Activated CD8-positive, alpha-beta T cell treated with anti-CD3 and anti-CD28 coated beads for 36 hours (primary cell): ENCODE measurements around the gene TMEM120A. TPM values are rescaled to one million over a fixed set of nuclear protein-coding genes. Genes with fewer than 3 reads are reported as not detected.

Experiments
- ATAC-seq: fragments of 200-7000 bp; cut with Tn5 transposase; one replicate; pipeline ENCODE4 v1.10.0; 2021; ENCODE audit warnings: mild to moderate bottlenecking, moderate library complexity
- CTCF ChIA-PET: fragments of 350-600 bp; sonication (Branson Sonifier 250); formaldehyde crosslinking; loops from one replicate; lab custom pipeline; 2021; ENCODE audit warnings: antibody characterized with exemption; lab: Charles Lee
- POLR2A ChIA-PET: fragments of 350-600 bp; sonication (Branson Sonifier 250); formaldehyde crosslinking; loops from one replicate; lab custom pipeline; 2021; ENCODE audit warnings: antibody characterized with exemption; lab: Charles Lee
- DNase-seq: peaks from one replicate; pipeline ENCODE4 v3.0.0-alpha.2; 2020
- H3K27ac Mint-ChIP-seq: one replicate; pipeline ENCODE4 v1.8.0; 2021; ENCODE audit warnings: mild to moderate bottlenecking, mixed read lengths
- H3K27me3 Mint-ChIP-seq: one replicate; pipeline ENCODE4 v1.8.0; 2021; ENCODE audit warnings: mixed read lengths
- H3K36me3 Mint-ChIP-seq: one replicate; pipeline ENCODE4 v1.8.0; 2021; ENCODE audit warnings: low read depth, mixed read lengths
- H3K4me1 Mint-ChIP-seq: one replicate; pipeline ENCODE4 v1.8.0; 2021; ENCODE audit warnings: low read depth, mixed read lengths
- H3K4me3 Mint-ChIP-seq: one replicate; pipeline ENCODE4 v1.8.0; 2021; ENCODE audit warnings: mild to moderate bottlenecking, moderate library complexity, mixed read lengths
- H3K9me3 Mint-ChIP-seq: one replicate; pipeline ENCODE4 v1.8.0; 2021; ENCODE audit warnings: mixed read lengths
- intact Hi-C: fragments of 100-400 bp; cut with micrococcal nuclease; formaldehyde crosslinking; loops from one replicate; pipeline ENCODE4 v1.10.0; 2022
- total RNA-seq, 2 experiments: library from RNA; stranded (reverse); gene quantifications; one replicate each; pipeline ENCODE4 v1.2.3, GENCODE V29; 2021
- TF ChIP-seq, protein P1 (sequence below): fragments of 200-600 bp; IDR thresholded peaks from one replicate; pipeline ENCODE4 v1.8.0; 2022; ENCODE audit warnings: antibody characterized with exemption, mild to moderate bottlenecking

TMEM120A gene
- total RNA-seq, 2 experiments from 2014 or later = 12.2 to 12.4 TPM

GRCh38 chr7:75995996-75996395 is 1.6 kb upstream of the TMEM120A start:
- H3K4me1 Mint-ChIP-seq = peaks cover 13% of the 10 kb centered on the region
- no peak overlapping the region for H3K27ac Mint-ChIP-seq
- no peaks in the 10 kb centered on the region for H3K9me3 Mint-ChIP-seq
- H3K36me3 Mint-ChIP-seq = peaks cover 7% of the 10 kb centered on the region
- DNase-seq (no peak), ATAC-seq (no peak)
- TF ChIP-seq, protein P1, sequence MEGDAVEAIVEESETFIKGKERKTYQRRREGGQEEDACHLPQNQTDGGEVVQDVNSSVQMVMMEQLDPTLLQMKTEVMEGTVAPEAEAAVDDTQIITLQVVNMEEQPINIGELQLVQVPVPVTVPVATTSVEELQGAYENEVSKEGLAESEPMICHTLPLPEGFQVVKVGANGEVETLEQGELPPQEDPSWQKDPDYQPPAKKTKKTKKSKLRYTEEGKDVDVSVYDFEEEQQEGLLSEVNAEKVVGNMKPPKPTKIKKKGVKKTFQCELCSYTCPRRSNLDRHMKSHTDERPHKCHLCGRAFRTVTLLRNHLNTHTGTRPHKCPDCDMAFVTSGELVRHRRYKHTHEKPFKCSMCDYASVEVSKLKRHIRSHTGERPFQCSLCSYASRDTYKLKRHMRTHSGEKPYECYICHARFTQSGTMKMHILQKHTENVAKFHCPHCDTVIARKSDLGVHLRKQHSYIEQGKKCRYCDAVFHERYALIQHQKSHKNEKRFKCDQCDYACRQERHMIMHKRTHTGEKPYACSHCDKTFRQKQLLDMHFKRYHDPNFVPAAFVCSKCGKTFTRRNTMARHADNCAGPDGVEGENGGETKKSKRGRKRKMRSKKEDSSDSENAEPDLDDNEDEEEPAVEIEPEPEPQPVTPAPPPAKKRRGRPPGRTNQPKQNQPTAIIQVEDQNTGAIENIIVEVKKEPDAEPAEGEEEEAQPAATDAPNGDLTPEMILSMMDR = no peak
- ChIA-PET CTCF (no interaction called here), POLR2A (interaction anchor here (1.0 to 1.3 kb wide), 2 partner anchors 12 to 81 kb away, joined by 3 to 4 read pairs; partner anchors contain the start of gene POR)
- intact Hi-C loops = no loop called here
- H3K27me3 Mint-ChIP-seq = no peaks in the 10 kb centered on the region
- no peak overlapping the region for H3K4me3 Mint-ChIP-seq

DNA sequence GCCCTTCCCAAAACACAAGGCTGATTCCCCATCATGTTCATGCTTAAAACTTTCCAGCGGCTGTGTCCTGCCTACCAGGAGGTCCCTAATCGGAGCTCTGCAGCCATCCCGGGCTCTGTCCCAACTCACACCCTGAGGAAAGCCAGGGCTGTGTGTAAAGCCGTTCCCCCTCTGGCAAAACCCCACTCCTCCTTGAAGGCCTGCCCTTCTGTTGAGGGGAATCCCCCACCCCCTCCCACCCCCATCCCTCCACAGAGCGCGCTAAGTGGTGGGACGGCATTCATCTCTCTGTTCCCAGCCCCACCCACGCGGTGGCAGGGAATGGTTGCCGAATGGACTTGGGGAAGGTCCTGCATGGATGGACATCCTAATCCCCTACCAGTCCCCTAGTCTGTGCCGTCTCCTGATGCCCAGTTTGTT is 667 bp upstream of the TMEM120A start:
- Mint-ChIP-seq H3K4me3 (peak overlapping the region; percentile 65), H3K27ac (no peak overlapping the region), H3K36me3 (peaks cover 7% of the 10 kb centered on the region), H3K4me1 (peaks cover 13% of the 10 kb centered on the region), H3K9me3 (no peaks in the 10 kb centered on the region), H3K27me3 (no peaks in the 10 kb centered on the region)
- intact Hi-C loops = no loop called here
- ChIA-PET POLR2A (no interaction called here), CTCF (interaction anchor here (1.0 kb wide), 1 partner anchor 24 kb away, joined by 4 read pairs; no protein-coding TSS in a partner anchor)
- DNase-seq = no peak
- TF ChIP-seq, protein P1 = no peak
- no peak for ATAC-seq

- ChIA-PET CTCF (interaction anchor here (1.7 kb wide), 1 partner anchor 27 kb away, joined by 9 read pairs; no protein-coding TSS in a partner anchor), POLR2A (interaction anchor here (1.2 to 1.3 kb wide), 4 partner anchors 15 to 115 kb away, joined by 3 read pairs; partner anchors contain the start of gene RHBDD2)
- TF ChIP-seq, protein P1 = no peak
- ATAC-seq (peak; percentile 8), DNase-seq (peak; percentile 28)
- Mint-ChIP-seq H3K36me3 (peaks cover 7% of the 10 kb centered on the region), H3K27me3 (no peaks in the 10 kb centered on the region), H3K4me3 (peak overlapping the region; percentile 65), H3K4me1 (peaks cover 16% of the 10 kb centered on the region), H3K9me3 (no peaks in the 10 kb centered on the region), H3K27ac (no peak overlapping the region)
- intact Hi-C loops = no loop called here
Measured at GRCh38 chr7:75993689-75994387, 557 bp downstream of the TMEM120A start.

- ChIA-PET CTCF (interaction anchor here (1.7 kb wide), 1 partner anchor 28 kb away, joined by 9 read pairs; no protein-coding TSS in a partner anchor), POLR2A (interaction anchor here (1.3 kb wide), 1 partner anchor 76 kb away, joined by 3 read pairs; no protein-coding TSS in a partner anchor)
- no peak for DNase-seq
- TF ChIP-seq, protein P1 = no peak
- H3K27ac Mint-ChIP-seq = no peak overlapping the region
- H3K4me1 Mint-ChIP-seq = peaks cover 10% of the 10 kb centered on the region
- H3K9me3 Mint-ChIP-seq = no peaks in the 10 kb centered on the region
- H3K4me3 Mint-ChIP-seq = no peak overlapping the region
- H3K36me3 Mint-ChIP-seq = peaks cover 11% of the 10 kb centered on the region
- intact Hi-C loops = no loop called here
- no peak for ATAC-seq
- H3K27me3 Mint-ChIP-seq = no peaks in the 10 kb centered on the region
Measured at GRCh38 chr7:75992083-75992755, 2.2 kb downstream of the TMEM120A start.
